ENCODE data around the gene RGS6.

DNA sequence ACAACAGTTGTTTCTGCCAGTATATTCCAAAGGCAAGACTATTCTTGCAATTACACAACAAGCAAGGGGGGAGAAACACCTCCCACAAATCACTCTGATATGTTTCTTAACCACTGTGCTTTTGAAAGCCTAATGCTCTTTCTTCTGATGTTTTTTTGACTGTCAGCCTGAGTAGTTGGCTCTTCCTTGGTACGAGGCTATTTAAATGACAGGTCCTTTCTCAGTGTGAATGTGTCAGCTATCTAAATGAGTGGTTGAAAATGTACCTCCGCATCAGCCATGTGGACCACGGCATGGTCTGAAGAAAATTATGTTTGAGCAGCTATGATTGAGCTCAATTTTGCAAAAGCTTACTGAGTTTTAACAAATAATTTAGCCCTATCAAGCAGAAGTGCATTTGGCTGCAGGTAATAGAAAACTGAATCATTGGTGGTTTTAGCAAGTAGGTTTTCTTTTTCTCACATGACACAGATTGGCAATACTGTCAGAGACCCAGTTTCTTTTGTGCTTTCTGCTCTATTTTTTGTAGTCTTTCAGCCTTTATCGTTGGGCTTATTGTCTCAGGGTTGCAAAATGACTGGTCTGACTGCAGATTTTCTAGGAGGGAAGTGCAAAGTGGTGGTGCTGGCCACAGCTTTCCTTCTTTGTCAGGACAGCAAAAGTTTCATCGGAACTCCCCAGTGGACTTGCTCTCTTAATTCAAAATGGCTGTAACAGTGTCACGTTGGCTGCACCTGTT is 162.8 kb downstream of the RGS6 start:
- TF ChIP-seq CTCF (conservative IDR thresholded peaks at IDR 0.05; ENCODE audit: low read depth, low read length) (no peak), EZH2phosphoT487 (IDR thresholded peaks at IDR 0.05; ENCODE audit: borderline replicate concordance, low read length) (no peak), EZH2 (IDR thresholded peaks at IDR 0.05; ENCODE audit: low read length, unreplicated experiment) (no peak)
